ENCODE measurements around the gene FHOD3.
A peak's percentile ranks its signal among the peaks of the same experiment; 100 is the strongest.

FHOD3 gene

DNA sequence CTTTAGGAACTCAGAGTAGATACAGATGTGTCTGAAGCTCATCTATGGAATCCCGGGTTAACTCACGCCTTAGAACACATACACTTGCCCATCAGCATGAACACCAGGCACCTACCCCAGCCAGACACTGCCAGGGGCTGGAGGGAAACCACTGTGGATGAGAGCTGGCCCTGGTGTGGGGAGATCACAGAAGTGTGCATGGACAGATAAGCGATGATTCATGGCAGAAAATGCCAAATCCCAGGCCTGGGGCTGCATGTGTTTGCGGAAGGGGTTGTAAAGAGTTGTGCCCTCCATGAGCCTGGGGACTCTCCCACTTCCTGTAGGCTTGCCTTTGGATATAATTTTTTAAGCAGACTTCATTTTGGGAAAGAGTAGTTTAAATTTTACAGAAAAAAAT lies 193.4 kb downstream of the FHOD3 start:
- no peak for DNase-seq

DNA sequence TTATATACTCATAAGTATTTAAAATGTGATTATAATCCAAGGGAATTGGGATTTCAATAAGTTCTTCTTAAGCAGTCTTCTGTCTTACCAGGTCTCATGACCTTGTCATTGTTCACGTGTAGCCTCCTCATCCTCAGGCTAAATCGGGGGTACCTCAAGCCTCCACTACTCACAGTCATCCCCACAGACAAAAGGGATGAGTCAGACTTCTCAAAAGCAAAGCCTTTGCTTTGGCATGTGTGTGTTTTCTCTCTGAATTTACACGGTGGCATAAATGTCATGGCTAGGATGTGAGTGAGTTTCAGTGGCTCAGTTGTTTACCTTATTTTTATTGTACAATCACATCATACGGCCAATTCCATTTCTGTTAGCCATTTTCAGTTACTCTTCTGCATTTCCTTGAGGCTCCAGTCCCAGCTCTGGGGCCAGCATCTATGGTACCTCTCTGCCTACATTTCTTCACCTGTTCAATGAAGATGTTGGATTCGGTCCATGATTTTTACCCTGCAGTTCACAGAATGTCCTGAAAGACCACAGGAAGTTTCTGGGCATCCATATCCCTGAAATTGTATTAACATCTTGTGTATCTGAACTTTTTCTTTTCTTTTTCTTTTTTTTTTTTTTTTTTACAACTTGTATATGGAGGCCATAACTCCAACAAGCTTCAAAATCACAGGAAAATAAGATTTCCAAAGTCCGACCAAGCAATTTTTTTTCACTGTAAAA lies 195.3 kb downstream of the FHOD3 start:
- no peak for DNase-seq

DNA sequence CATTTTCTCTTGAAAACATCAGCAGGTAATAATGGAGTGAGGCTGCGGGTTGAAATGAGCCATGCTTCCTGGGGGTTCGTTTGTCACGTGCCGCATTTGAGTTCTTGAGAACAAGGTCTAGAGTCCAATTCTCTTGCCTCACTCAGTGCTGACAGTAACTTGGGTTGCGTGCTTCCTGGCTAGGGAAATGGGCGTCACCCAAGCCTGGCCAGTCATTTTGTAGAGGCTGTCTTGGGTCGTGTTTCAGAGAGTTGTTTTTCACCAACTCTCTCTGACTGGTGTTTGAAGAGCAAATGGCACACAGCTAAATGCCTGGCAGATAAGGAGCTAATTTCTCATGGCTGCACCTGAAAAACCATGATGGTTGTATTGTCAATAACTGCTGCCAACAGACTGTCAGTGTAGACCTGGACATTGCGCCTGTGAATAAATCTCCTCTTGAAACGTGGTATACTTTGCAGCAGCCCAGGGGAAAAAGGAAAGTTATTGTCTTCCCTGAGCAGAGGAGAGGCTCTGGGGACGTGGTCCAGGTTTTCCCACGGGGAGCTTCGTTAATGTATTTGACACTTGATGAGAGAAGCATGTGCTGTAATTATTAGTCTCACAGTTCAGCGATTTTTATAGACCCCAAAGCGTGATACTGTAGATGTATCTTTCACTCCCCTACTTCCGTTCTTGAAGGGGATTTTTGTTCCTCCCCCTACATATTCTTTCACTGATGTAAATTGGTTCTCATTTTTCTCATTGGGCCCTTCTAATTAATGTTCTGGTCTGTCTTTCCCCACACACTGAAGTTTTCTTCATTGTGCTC lies 196.0 kb downstream of the FHOD3 start:
- no peak for DNase-seq

DNA sequence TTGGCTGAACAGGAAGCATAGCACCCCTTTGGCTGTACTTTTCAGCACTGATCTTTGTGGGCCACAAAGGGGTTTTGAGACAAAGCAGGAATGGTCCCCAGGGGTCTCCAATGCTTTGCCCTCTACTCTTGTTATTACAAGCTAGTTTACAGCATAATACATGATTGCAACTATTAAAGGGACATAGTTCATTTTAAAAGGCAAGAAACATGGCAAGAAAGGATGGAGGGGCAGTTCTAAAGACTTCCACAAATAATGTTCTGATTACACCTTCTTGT lies 196.6 kb downstream of the FHOD3 start:
- no peak for DNase-seq

DNA sequence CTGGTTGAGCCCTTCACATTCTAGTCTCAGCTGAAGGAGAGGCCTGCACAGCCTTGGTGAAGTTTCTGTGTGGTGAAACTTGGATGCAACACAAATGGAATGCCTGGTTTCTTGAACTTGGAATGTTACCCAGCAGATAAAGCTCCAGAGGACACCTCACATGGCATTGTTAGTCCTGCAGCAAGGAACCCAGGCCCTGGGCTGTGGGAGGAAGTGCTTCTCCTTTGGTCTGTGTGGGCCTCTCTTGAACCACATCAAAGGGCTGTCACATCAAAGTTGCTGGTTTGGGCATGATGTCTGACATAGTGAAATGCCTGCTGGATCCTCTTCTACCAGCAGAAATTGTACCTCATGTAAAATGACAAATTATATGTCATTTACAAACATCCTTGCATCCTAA lies 198.5 kb downstream of the FHOD3 start:
- DNase-seq, result peak; percentile 9

DNA sequence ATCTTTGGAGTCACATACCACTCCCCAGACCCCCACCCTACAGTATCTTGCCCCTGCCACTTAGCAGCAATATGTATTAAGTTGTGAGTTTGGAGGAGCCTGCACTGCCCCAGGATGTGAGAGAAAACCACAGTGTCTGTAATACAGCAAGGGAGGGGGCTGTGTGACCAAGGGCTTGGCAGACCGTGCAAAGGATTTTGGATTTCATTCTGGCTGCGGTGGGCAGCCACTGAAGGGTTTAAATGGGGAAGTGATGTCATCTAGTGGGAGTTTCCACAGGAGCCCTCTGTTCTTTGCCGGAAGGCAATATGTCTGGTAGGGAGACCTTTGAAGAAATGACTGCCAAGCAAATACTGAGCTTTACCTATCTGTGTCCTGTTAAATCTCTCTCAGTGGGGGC lies 202.4 kb downstream of the FHOD3 start:
- no peak for DNase-seq

DNA sequence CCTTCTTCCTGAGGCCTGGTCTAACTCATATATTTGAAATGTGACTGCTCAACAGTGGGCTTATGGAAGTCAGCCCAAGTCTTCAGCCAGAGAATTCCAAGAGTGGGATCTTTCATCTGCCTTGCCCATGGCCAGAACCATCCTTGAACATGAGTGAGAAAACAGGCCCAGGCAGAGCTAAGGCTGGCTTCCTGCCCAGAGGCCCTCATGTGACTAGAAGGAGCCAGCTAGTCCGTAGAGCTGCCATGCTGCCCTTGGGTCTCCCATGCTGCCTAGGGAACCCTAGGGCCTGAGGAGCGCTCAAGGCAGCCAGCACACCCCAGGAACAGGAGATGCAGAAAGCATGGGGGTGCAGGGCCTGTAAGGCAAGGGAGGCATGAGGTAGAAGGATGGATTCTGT lies 203.6 kb downstream of the FHOD3 start:
- DNase-seq, result no peak

DNA sequence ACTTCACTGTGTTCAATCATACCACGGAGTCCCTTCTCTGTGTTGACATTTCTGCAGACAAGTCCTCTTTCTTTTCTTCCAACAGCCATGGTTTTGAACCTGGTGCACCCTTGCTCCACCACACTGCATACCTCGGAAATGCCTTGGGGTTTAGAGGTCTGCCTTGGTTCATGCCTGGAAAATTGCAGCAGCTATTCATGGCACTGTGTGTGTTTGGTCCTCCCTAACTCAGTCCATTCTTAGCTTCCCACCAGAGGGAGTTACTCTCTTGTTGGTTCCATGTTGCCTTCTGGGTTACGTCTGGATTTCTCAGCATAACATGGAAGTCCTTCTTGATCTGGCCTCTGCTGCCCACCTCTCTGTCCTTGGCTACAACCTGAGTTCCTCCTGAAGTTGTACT lies 206.0 kb downstream of the FHOD3 start:
- DNase-seq, result no peak

DNA sequence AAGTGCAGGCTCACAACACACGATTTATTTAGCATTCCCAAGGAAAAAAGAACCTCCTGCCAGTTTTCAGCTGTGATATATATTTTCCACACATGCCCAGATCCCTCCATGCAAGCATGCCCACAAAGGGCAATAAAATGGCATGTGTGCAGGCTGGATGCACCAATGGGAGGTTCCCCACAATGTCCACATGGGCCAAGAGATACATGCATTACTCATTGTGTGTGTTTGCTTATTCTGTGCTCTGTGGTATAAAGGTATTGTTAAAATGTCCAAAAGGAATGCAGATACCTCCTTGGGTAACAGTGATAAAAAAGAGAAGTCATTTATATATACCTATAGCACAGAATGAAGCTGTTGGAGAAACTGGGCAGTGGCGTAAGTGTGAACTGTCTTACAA lies 207.4 kb downstream of the FHOD3 start:
- DNase-seq, result no peak

DNA sequence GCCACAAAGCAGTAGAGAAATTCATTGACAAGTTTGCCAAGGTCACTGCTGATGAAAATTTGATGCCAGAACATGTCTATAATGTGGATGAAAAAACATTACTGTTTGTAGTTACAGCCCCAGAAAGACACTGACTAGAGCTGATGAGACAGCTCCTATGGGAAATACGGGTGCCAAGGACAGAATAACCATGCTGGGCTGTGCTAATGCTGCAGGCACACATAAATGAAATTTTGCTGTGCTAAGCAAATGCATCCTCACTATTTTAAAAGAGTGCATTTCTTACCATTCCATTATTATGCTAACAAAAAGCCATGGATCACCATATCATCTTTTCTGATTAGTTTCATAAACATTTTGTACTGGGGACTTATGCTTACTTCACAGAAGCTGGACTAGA lies 208.2 kb downstream of the FHOD3 start:
- DNase-seq, result no peak

DNA sequence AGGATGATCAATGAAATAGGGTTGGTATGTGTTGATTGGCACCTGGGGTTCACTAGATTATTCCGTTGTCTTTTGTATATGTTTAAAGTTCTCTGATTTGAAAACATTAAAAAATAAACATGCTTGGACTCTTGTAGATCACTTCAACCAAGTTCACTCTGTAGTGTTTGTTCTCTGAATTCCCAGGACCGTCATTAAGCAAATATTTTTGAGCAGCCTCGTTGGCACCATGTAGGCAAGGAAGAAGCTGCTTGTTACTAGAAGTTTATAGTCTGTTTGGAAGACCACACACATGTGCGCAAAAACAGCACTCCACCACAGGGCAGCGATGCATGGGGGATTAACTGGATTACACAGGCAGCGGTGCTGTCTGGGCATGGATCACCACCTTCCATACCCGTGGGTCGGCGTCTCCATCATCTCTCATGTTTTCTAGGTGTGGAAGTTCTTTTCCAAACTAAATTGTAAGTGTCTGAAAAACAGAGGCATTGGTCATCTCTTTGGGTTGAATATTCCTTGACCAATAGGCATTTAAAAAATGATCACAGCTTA lies 212.2 kb downstream of the FHOD3 start:
- no peak for DNase-seq

DNA sequence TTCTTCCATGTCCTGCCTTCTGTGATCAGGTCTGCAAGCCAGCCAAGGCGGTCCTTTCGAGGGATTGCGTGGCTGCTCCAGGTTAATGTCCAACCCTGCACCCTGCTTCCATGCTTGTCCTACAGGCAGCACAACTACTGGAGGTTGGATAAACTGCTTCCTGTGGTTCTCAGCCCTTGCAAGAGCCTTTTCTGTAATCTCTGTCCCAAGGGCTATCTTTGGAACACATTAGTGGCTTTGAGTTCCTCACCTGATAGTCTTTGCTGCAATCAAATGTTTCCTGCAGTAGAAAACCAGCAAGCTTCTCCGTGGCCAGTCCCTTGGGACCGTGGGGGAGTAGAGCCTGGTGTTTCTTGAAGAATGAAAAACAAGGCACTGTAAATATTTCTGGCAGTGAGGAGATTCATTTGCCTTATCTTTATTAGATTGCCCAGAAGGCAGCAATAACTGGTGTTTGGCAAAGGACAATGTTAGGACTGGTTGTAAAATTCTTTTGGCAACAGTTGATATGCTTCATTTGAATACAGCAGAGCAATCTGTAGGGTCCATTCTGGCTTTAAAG lies 214.4 kb downstream of the FHOD3 start:
- no peak for DNase-seq

DNA sequence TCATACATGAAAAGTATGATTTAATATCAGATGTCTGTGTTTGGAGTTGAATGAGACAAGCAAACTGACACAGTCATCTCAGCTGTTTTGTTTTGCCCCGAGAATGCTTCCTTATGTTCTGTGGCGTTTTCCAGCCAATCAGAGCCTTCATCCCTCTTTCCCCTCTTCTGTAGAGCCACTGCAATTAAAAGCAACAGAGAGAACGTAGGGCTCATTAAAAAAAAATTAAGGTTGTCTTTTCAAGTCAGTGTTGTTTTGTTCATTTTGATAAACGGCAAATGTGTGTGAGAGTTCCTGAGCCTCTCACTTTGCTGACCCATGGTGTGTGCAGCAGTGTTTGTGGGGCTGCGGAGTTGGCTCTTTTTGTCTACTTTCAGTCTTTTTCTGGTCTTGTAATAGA lies 216.0 kb downstream of the FHOD3 start:
- DNase-seq, result no peak

DNA sequence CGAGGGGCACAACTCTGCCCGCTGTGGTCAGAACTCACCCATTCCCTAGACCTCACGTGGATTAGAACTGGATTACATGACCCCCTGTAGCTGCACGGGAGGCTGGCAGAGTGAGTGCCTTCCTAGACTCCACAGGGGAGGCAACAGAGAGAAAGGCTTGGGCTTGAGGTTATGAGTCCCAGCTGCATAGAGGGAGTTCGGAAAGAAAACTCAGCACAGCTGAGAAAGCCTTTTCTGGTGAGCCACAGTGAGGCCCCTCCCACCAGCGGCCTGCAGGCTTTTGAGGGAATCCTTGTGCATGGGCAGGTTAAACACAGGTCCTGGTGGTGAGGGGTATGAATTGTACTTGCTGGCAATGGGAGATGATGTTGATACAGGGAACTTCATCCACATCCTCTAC lies 217.3 kb downstream of the FHOD3 start:
- DNase-seq, result no peak

DNA sequence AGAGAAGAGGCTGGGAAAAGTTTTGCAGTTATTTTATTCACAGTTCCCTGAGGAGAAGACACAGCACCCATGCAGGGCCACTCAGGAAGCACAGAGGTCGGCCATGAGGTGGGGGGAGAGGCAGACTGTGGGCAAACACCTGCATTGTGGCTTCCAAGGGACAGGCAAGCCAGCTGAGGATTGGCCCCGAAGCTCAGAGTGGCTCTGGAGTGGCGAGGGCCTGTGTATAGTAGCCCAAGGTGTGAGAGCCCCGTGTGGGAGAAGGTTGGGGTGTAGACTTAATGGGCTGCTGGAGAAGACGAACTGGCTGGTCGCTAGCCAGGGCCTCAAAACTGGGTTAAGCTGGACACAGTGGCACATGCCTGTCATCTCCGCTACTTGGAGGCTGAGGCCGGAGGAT lies 218.7 kb downstream of the FHOD3 start:
- no peak for DNase-seq

DNA sequence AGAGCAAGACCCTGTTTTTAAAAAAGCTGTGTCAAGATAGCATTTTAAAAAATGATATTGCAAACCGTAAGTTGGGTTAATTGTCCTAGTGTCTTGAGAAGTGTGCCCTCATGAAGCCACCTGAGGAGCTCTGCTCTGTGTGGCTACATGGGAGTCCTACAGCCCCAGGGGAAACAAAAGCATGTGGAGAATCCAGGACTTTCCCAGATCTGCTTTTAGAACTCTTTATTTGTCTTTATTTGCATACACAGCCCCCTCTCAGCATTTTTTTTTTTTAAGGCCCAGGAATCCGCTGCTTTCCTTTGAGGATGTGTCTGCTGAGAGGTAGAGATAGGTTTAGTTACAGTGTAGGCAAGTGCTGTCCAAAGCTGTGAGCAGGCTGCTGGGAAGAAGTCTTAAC lies 219.2 kb downstream of the FHOD3 start:
- no peak for DNase-seq

DNA sequence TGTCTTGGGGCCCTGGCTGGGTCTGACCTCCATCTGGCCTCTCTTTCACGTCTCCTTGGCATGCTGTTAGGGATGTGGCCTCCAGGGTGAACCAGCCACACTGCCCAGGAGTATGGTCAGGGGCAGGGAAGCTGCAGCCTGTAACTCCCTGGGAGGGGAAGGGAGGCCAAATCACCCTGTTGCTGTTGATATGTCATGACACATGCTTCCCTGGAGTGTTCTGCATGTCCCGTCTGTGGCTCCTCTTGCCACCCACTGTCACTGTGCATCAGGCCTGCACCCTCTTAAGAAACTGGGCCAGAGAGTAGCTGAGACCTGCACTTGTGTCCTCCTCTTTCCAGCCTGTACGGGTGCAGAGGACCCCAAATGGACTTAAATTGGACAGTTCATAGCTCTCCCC lies 221.3 kb downstream of the FHOD3 start:
- DNase-seq, result no peak

DNA sequence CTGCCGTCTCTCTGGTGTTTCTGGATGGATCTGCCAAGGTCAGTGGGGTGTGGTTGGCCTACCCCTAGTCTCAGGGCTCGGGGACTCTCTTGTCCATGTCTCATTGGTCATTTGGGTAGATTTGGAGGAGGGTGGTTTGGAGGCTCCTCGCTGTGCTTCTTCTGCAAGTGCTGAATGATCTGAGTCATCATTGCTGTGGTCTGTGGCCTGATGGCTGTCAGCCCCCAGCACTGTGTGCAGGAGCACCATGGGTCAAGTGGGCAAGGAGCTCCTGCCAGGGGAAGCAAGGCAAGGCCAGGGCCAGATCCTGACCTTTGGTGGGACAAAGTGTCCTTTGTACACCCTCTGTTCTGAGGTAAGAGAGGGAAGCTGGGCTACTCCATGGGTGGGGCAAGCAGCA lies 221.8 kb downstream of the FHOD3 start:
- no peak for DNase-seq

DNA sequence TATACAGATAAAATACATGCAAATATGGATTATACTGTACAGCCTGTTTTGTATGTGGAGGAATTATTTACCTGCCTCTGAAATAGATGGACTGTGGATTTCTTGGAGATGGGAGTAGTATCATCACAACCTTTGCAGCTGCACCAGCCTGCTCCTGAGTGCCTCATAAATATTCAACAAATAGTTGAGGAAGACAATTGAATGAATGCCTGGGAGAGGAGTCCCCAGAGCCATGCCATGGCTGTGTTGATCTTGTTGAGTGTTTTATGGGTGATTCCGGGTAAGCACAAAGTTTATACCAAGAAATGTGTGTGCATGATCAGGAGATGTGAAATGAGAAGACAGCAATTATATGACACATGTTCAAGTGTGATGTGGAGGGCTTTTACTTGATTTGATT lies 225.0 kb downstream of the FHOD3 start:
- no peak for DNase-seq

DNA sequence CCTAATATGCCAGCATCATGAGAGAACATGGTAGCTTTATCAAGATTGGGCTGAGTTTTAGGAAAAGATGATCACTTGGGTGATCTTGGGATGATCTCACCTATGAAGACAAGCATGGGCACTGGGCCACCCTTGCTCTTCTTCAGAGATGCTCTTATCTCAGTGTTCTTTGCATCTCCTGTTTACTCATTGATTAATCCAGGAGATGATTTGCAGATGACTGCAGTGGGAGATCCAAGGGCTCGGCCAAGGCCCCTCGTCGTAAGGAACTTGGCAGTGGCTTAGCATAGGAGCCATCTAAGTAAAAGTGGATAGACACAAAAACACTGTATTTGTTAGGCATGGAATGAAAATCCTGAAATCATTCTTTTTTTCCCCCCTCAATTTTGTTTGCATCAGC lies 228.4 kb downstream of the FHOD3 start:
- DNase-seq, result no peak

DNA sequence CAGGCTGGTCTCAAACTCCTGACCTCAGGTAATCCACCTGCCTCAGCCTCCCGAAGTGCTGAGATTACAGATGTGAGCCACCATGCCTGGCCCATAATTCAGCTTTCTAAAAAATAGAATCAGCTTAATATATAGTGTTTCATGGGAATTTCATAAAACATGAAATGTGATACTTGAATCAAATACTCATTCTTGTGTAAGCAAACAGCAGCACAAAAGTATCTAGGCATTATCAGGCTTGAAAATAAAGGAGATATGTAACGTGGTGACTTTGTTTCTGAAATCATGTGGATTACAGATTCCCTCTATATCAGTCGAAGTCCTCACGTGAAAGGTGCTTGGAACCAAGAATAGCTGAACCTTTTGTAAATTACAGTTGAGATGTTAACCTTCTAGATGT lies 229.1 kb downstream of the FHOD3 start:
- DNase-seq, result no peak

DNA sequence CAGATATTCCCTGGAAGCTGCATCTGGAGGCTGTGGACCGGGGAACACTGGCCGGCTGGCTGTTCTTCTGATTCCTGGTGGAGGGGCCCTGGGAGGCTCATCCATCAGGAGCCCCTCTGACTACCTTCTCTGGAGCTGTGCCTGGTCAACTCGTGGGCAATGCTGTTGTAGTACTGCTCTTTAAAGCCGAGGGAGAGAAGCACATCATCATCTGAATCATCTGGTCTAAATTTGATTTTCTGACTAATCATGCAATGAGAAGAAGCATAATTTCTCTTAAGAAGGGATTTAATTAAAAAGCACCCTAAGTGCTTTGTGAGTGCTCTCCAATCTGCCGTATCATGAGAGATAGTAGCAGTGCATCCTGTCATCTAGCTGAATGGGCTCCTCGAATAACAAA lies 229.5 kb downstream of the FHOD3 start:
- DNase-seq, result no peak

DNA sequence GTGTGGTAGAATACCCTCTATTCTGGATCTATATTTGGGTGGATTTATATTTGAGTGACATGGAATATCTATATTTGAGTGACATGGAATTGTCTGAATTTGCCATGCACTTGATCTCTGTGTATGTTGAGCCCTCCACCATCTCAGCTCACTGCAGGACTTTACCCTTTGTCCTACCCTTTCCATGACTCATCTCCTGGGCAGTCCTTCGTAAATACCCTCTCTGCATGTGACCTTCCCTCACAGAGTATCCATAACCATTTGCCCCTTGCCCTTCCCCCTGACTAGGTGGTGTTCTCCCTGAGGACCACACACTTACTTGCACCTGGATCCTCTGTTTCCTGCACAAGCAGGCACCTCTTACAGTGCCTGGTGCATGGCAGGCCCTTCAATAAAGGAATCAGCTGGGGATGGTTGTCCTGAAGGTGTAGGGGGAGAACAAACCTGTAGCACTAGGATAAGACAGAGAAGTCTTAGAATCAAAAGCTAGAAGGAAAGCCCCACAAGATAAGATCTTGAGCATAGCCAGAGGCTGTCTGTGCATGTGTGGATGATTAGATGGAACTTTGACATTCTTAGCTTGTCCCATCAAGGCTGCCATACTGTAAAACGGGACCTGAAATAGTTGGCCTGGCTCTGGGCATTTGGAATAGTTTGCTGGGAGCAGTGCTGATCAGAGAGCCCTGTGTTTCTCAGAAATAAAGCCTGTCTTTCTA lies 230.4 kb downstream of the FHOD3 start:
- DNase-seq, result no peak

DNA sequence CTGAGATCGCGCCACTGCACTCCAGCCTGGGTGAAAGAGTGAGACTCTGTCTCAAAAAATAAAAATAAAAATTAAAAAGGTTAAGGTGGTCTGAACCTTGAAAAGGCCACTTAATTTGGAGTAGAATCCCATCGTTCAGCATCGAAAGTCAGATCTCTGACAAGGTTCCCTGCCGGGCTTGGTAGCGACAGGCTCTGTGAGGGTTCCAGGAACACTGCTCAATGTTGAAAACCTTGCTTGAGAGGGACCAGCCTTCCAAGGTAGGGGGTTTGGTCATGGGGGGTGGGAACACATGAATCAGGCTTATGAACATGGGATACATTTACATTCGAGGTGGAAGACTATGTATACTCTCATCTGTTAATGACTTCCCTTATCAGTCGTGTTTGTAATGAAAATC lies 232.2 kb downstream of the FHOD3 start:
- no peak for DNase-seq
